OCI-LY3 (cell line): ENCODE data around the gene DCAF17.

Experiments used
- CTCF ChIP-seq: fragments of 200-600, 300-600 bp; sonication (generic); IDR thresholded peaks from 2 replicates; pipeline ENCODE4 v1.5.1; 2014; ENCODE audit warnings: antibody characterized with exemption, low read length, low read depth
- EZH2phosphoT487 ChIP-seq: fragments of 200-600 bp; shearing (Covaris generic); IDR thresholded peaks from 2 replicates; pipeline ENCODE4 v1.6.1; 2018; ENCODE audit warnings: antibody characterized with exemption, mixed run types, low read depth

DNA sequence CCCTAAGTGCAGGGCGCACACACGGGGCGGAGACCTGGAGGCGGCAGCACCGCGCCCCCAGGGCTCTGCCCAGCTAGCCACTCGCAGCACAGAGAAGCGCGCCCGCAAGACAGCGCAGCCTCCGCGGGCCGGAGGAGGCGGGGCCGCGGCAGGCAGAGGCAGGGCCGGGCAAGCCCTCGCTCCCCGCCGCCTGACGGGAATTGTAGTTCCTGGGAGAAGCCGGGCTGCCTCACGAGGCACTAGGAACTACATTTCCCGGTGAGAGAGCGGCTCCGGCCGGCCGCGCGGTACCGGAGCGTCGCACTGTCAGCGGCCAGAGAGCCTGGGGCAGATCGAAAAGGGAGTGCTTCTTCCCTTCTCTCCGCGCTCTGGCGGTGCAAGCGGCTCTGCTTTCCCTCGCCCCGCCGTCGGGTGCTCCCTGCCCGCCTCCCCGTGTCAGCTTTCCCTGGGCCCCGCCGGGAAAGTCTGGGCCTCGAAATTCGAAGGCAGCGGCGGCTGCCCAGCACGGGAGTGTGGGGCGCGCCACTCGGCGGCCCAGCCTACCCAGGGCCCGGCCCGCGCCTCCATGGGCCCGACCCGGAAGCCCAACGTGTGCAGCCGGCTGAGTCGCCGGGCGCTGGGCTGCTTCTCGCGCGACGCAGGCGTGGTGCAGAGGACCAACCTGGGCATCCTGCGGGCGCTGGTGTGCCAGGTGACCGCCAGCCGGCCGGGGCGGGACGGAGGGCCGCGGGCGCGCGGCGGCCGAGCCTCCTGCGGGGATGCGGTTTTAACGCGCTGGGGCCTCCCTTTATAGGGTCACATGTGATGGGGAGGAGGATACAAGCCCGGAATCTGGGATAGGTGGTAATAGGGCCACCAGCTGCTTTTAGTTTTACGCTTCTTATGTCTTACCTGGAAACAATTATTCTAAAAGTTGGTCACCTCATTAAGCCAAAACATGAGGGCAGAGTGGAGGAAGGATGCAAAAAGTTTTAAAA is at the start of gene DCAF17:
- TF ChIP-seq CTCF, result no peak
- no peak for TF ChIP-seq EZH2phosphoT487
